Right lobe of liver (tissue), 6 donors: Measurements from ENCODE around the gene RFX3. TPM values are rescaled to one million over a fixed set of nuclear protein-coding genes. Genes with fewer than 3 reads are reported as not detected.

Source experiments
- ATAC-seq, 4 donors: fragments of 200-7000 bp; cut with Tn5 transposase; one replicate each; pipeline ENCODE4 v1.9.1; 2020; ENCODE audit warnings: mild to moderate bottlenecking in 4 of 4, moderate library complexity in 4 of 4
- DNase-seq, 3 donors: peaks; one replicate each; pipeline ENCODE4 v3.0.0-alpha.2; 2020
- H3K27ac ChIP-seq, 3 donors: fragments of 200-600 bp; one replicate each; pipeline ENCODE4 v1.8.0; 2022
- H3K27me3 ChIP-seq, 2 donors: fragments of 200-600 bp; one replicate each; pipeline ENCODE4 v1.8.0; 2022
- H3K36me3 ChIP-seq, 4 donors: fragments of 200-600 bp; sonication (generic) in 1 of 4; one replicate each; pipeline versions ENCODE4 v1.5.1 to v1.8.0; 2017 to 2022; ENCODE audit warnings: control low read depth in 1 of 4
- H3K4me1 ChIP-seq, 4 donors: fragments of 200-600 bp; sonication (generic) in 1 of 4; one replicate each; pipeline versions ENCODE4 v1.5.1 to v1.8.0; 2017 to 2022; ENCODE audit warnings: control low read depth in 1 of 4
- H3K4me3 ChIP-seq, 3 donors: fragments of 200-600 bp; one replicate each; pipeline ENCODE4 v1.8.0; 2022
- H3K9me3 ChIP-seq, 4 donors: fragments of 200-600 bp; sonication (generic) in 1 of 4; one replicate each; pipeline versions ENCODE4 v1.5.1 to v1.8.0; 2017 to 2022; ENCODE audit warnings: control low read depth in 1 of 4
- POLR2A ChIP-seq: fragments of 450-650 bp; IDR thresholded peaks from one replicate; pipeline ENCODE4 v1.6.1; 2017; ENCODE audit warnings: antibody characterized with exemption, mild to moderate bottlenecking
- WGBS: methylation state at CpG from one replicate; pipeline ENCODE4 v1.1.6; 2018; ENCODE audit warnings: low coverage, low lambda C conversion rate; ENCODE audit not compliant: insufficient coverage; ENCODE audit errors: missing lambda C conversion rate; 5-methylcytosine and 5-hydroxymethylcytosine counted together
- intact Hi-C, 2 donors: fragments of 100-400 bp; cut with DNase I; formaldehyde crosslinking; loops; one replicate each; pipeline versions ENCODE4 v1.11.2 to v1.14.1; 2022
- total RNA-seq, 6 experiments: library from RNA; depleted of rRNA in 2 of 6; stranded (reverse); fragments of >200 nt in 2 of 6; fragmentation: NEBNext Ultra II Directional in 3 of 6; extraction: Animal tissue kit (Norgen Biotek cat#: 25700) in 3 of 6; gene quantifications; one replicate each; pipeline versions ENCODE4 v1.1.0 to v1.2.4, GENCODE V29; 2016 to 2023
- TF ChIP-seq, protein P1 (sequence below), 4 donors: fragments of 200-600 bp in 3 of 4; fragments of 450-650 bp in 1 of 4; IDR thresholded peaks; one replicate each; pipeline versions ENCODE4 v1.5.1 to v1.8.0; 2016 to 2022; ENCODE audit warnings: antibody characterized with exemption in 4 of 4, mild to moderate bottlenecking in 2 of 4
- donor health status: DM: no; HTN: yes; CAD: no.
- donor health status: DM: no; HTN: no; CAD: no.
- donor health status: DM: no; HTN: no; CAD: no.
- donor health status: DM: no; HTN: yes; CAD: no.
- donor health status: DM: no; HTN: yes; CAD: no.

The RFX3 gene
- total RNA-seq, 6 experiments from 2014 or later, result 1.4 to 2.5 (median 1.8) TPM

DNA sequence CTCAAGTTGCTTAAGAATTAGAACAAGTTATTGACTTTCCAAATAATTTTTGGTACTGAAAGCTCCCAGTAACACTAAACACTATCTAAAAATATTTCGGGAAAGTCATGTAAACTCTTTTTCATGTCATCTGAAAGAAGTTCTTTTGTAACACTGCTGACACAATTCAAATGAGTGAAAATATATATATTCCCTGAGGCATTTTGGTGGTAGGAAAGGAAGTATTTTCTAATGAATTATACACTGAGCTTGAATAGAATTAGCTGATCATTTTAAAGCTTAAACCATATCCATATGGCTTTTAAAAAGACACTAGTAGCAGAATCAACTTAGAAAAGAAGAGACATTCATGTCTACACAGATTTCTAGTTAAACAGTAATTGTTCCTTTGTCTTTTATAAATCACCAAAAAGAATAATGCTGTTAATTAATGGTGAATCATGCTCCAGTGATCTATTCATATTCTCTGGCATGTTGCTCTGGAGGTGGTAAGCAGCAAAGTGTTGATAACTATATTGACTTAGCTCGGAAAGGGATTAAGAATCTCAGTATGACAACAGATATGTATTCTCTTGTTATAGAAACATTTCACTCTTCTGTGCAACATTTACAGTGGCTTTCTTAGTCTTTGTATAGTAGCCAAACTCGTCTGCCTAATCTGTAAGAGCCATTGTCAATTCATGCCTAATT, 27.4 kb upstream of the RFX3 start:
- H3K4me1 ChIP-seq, result no peaks in the 10 kb centered on the region
- WGBS, result 97% methylated on average over 3 of the region's 3 CpGs
- TF ChIP-seq, protein P1, sequence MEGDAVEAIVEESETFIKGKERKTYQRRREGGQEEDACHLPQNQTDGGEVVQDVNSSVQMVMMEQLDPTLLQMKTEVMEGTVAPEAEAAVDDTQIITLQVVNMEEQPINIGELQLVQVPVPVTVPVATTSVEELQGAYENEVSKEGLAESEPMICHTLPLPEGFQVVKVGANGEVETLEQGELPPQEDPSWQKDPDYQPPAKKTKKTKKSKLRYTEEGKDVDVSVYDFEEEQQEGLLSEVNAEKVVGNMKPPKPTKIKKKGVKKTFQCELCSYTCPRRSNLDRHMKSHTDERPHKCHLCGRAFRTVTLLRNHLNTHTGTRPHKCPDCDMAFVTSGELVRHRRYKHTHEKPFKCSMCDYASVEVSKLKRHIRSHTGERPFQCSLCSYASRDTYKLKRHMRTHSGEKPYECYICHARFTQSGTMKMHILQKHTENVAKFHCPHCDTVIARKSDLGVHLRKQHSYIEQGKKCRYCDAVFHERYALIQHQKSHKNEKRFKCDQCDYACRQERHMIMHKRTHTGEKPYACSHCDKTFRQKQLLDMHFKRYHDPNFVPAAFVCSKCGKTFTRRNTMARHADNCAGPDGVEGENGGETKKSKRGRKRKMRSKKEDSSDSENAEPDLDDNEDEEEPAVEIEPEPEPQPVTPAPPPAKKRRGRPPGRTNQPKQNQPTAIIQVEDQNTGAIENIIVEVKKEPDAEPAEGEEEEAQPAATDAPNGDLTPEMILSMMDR (IDR thresholded peaks at IDR 0.05), result no peak
- TF ChIP-seq POLR2A, result no peak
- ATAC-seq, result no peak
- no peaks in the 10 kb centered on the region for H3K27me3 ChIP-seq
- H3K36me3 ChIP-seq, result no peaks in the 10 kb centered on the region
- no peak overlapping the region for H3K4me3 ChIP-seq
- no peaks in the 10 kb centered on the region for H3K9me3 ChIP-seq
- no peak overlapping the region for H3K27ac ChIP-seq
- DNase-seq, result no peak
- intact Hi-C loops, result no loop called here

DNA sequence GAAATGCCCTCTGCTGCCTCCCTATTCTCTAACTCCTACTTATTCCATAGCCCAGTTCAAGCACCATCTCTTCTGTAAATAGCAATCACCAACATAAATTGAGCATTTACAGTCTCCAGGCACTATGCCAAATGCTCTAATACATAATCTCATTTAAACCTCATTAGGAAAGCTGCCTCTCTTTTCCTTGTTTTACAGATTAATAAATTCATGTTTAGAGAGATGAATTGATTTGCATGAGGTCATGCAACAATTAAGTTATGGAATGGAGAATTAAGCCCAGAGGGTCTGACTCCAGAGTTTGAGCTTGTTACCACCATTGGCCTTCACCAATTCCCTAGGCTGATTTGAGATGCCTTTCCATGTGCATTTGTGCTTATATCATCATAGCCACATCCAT, 23.4 kb upstream of the RFX3 start:
- DNase-seq, result no peak
- intact Hi-C loops, result no loop called here
- no peak for ATAC-seq

DNA sequence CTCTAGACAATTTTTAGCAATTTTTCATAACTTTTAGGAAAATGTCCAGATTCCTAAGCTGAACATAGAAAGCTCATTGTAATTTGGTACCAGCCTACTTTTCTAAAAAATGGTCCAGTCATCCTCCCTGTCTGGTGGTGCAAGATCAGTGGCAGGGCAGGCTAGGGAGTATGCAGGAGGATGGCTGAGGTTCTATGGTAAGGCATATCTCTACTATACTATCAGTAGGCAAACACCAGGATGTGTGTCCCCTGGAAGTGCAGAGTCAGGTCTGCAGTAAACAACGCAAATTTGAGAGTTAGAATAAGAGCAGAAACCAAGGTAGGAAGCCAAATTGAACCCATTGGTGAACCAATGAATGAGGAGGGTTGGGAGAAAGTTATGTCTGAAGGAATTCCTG, 22.8 kb upstream of the RFX3 start:
- Histone ChIP-seq H3K4me3 (no peak overlapping the region), H3K9me3 (no peaks in the 10 kb centered on the region), H3K27me3 (no peaks in the 10 kb centered on the region), H3K4me1 (no peaks in the 10 kb centered on the region), H3K27ac (no peak overlapping the region), H3K36me3 (no peaks in the 10 kb centered on the region)
- ATAC-seq (no peak), DNase-seq (no peak)
- 67% methylated on average over 1 of the region's 1 CpG for WGBS
- TF ChIP-seq, protein P1 (IDR thresholded peaks at IDR 0.05), result no peak
- no peak for TF ChIP-seq POLR2A
- intact Hi-C loops, result no loop called here

More for the DNA sequence above, 23.4 kb upstream of the RFX3 start:
- H3K9me3 ChIP-seq, result no peaks in the 10 kb centered on the region
- H3K4me1 ChIP-seq, result no peaks in the 10 kb centered on the region
- H3K27me3 ChIP-seq, result no peaks in the 10 kb centered on the region
- no peaks in the 10 kb centered on the region for H3K36me3 ChIP-seq
- no peak overlapping the region for H3K27ac ChIP-seq
- TF ChIP-seq, protein P1 (IDR thresholded peaks at IDR 0.05), result no peak
- no peak for TF ChIP-seq POLR2A
- no peak overlapping the region for H3K4me3 ChIP-seq

DNA sequence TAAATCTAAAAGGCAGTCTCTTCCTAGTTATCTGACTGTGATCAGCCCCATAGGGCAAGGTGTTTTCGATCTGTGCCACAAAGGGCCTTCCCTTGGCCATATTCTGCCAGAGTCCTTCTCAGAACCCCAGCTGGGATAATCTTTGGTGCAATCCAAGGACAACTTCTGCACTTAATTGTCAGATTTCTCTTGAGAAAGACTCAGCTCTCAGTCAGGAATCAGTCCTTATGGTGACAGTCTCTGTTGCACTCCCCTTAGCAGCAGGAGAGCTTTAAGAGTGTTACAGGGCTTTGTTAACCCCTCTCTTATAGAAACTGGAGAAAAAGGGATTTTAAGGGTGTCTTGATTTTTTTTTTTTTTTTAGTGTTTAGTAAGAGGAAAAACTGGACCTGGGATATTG, 15.4 kb upstream of the RFX3 start:
- 88% methylated on average over 1 of the region's 1 CpG for WGBS
- intact Hi-C loops, result no loop called here
- Histone ChIP-seq H3K36me3 (no peaks in the 10 kb centered on the region), H3K27me3 (no peaks in the 10 kb centered on the region), H3K4me3 (no peak overlapping the region), H3K9me3 (no peaks in the 10 kb centered on the region), H3K27ac (no peak overlapping the region), H3K4me1 (no peaks in the 10 kb centered on the region)
- ATAC-seq (no peak), DNase-seq (no peak)
- no peak for TF ChIP-seq POLR2A
- TF ChIP-seq, protein P1 (IDR thresholded peaks at IDR 0.05), result no peak
